Right lobe of liver (tissue), 6 donors: ENCODE results near the gene CACNB1. TPM values are rescaled to one million over a fixed set of nuclear protein-coding genes. Genes with fewer than 3 reads are reported as not detected.

ENCODE experiments used
- ATAC-seq, 4 donors: fragments of 200-7000 bp; cut with Tn5 transposase; one replicate each; pipeline ENCODE4 v1.9.1; 2020; ENCODE audit warnings: mild to moderate bottlenecking in 4 of 4, moderate library complexity in 4 of 4
- DNase-seq, 3 donors: peaks; one replicate each; pipeline ENCODE4 v3.0.0-alpha.2; 2020
- H3K27ac ChIP-seq, 3 donors: fragments of 200-600 bp; one replicate each; pipeline ENCODE4 v1.8.0; 2022
- H3K27me3 ChIP-seq, 2 donors: fragments of 200-600 bp; one replicate each; pipeline ENCODE4 v1.8.0; 2022
- H3K36me3 ChIP-seq, 4 donors: fragments of 200-600 bp; sonication (generic) in 1 of 4; one replicate each; pipeline versions ENCODE4 v1.5.1 to v1.8.0; 2017 to 2022; ENCODE audit warnings: control low read depth in 1 of 4
- H3K4me1 ChIP-seq, 4 donors: fragments of 200-600 bp; sonication (generic) in 1 of 4; one replicate each; pipeline versions ENCODE4 v1.5.1 to v1.8.0; 2017 to 2022; ENCODE audit warnings: control low read depth in 1 of 4
- H3K4me3 ChIP-seq, 3 donors: fragments of 200-600 bp; one replicate each; pipeline ENCODE4 v1.8.0; 2022
- H3K9me3 ChIP-seq, 4 donors: fragments of 200-600 bp; sonication (generic) in 1 of 4; one replicate each; pipeline versions ENCODE4 v1.5.1 to v1.8.0; 2017 to 2022; ENCODE audit warnings: control low read depth in 1 of 4
- POLR2A ChIP-seq: fragments of 450-650 bp; IDR thresholded peaks from one replicate; pipeline ENCODE4 v1.6.1; 2017; ENCODE audit warnings: antibody characterized with exemption, mild to moderate bottlenecking
- WGBS: methylation state at CpG from one replicate; pipeline ENCODE4 v1.1.6; 2018; ENCODE audit warnings: low coverage, low lambda C conversion rate; ENCODE audit not compliant: insufficient coverage; ENCODE audit errors: missing lambda C conversion rate; 5-methylcytosine and 5-hydroxymethylcytosine counted together
- intact Hi-C, 2 donors: fragments of 100-400 bp; cut with DNase I; formaldehyde crosslinking; loops; one replicate each; pipeline versions ENCODE4 v1.11.2 to v1.14.1; 2022
- total RNA-seq, 6 experiments: library from RNA; depleted of rRNA in 2 of 6; stranded (reverse); fragments of >200 nt in 2 of 6; fragmentation: NEBNext Ultra II Directional in 3 of 6; extraction: Animal tissue kit (Norgen Biotek cat#: 25700) in 3 of 6; gene quantifications; one replicate each; pipeline versions ENCODE4 v1.1.0 to v1.2.4, GENCODE V29; 2016 to 2023
- TF ChIP-seq, protein P1 (sequence below), 4 donors: fragments of 200-600 bp in 3 of 4; fragments of 450-650 bp in 1 of 4; IDR thresholded peaks; one replicate each; pipeline versions ENCODE4 v1.5.1 to v1.8.0; 2016 to 2022; ENCODE audit warnings: antibody characterized with exemption in 4 of 4, mild to moderate bottlenecking in 2 of 4
- donor health status: DM: no; HTN: yes; CAD: no.
- donor health status: DM: no; HTN: no; CAD: no.
- donor health status: DM: no; HTN: no; CAD: no.
- donor health status: DM: no; HTN: yes; CAD: no.
- donor health status: DM: no; HTN: yes; CAD: no.

Gene CACNB1
- total RNA-seq, 6 experiments from 2014 or later: 0.18 to 1.3 (median 0.27) TPM; not detected in 1

DNA sequence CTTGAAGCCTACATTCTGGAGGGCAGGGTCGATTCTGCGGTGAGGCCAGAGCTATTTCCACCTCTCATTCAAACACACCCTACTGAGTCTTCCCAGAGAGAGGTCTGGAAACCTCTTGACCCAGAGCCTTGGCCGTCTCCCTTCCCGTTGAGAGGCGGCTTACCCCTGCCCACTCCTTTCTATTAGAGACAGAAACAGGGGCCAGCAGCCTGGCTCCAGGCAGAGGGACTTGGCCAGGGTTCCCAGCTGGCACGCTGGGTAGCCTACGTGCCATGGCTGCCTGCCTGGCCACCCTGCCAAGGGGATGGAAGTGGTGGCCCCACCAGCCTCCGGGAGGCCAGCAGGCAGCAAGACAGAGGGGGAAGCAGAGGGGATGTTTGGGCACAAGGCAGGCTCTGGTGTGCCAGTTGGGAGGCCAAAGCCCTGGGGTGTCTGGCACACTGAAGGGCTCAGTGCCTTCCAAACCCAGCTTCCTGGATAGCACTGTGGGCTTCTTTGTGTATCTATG is 22.2 kb upstream of the CACNB1 start:
- intact Hi-C loops: no loop called here
- ATAC-seq: no peak
- TF ChIP-seq POLR2A: no peak
- TF ChIP-seq, protein P1, sequence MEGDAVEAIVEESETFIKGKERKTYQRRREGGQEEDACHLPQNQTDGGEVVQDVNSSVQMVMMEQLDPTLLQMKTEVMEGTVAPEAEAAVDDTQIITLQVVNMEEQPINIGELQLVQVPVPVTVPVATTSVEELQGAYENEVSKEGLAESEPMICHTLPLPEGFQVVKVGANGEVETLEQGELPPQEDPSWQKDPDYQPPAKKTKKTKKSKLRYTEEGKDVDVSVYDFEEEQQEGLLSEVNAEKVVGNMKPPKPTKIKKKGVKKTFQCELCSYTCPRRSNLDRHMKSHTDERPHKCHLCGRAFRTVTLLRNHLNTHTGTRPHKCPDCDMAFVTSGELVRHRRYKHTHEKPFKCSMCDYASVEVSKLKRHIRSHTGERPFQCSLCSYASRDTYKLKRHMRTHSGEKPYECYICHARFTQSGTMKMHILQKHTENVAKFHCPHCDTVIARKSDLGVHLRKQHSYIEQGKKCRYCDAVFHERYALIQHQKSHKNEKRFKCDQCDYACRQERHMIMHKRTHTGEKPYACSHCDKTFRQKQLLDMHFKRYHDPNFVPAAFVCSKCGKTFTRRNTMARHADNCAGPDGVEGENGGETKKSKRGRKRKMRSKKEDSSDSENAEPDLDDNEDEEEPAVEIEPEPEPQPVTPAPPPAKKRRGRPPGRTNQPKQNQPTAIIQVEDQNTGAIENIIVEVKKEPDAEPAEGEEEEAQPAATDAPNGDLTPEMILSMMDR (IDR thresholded peaks at IDR 0.05): no peak
- Histone ChIP-seq H3K36me3 (no peaks in the 10 kb centered on the region), H3K27ac (no peak overlapping the region), H3K4me3 (no peak overlapping the region), H3K9me3 (no peaks in the 10 kb centered on the region), H3K27me3 (peaks cover 0 to 7% of the 10 kb centered on the region in 2 donors), H3K4me1 (no peaks in the 10 kb centered on the region)
- no peak for DNase-seq
- WGBS: 53% methylated on average over 4 of the region's 8 CpGs

DNA sequence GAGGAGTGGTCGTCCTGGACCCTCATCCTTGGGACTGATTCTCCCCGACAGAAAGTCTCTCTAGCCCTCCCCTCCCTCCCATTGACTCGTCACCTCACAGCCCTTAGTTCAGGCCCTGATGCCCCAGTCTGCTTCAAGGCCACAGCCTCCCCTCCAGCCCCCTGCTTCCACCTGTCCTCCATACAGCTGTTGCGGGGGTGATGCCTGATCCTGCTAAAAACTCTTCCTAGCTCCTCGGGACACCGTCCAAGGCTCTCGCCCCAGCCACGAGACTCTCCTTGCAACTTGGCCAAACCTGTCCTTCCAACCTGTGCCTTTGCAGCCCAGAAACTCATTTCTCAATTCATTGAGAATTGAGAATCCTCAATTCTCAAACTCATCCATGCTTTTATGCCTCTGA is 21.4 kb upstream of the CACNB1 start:
- no peak for TF ChIP-seq POLR2A
- Histone ChIP-seq H3K36me3 (no peaks in the 10 kb centered on the region), H3K9me3 (no peaks in the 10 kb centered on the region), H3K27me3 (peaks cover 0 to 7% of the 10 kb centered on the region in 2 donors), H3K27ac (no peak overlapping the region), H3K4me3 (no peak overlapping the region), H3K4me1 (no peaks in the 10 kb centered on the region)
- 50% methylated on average over 3 of the region's 8 CpGs for WGBS
- DNase-seq (no peak), ATAC-seq (no peak)
- intact Hi-C loops: no loop called here

DNA sequence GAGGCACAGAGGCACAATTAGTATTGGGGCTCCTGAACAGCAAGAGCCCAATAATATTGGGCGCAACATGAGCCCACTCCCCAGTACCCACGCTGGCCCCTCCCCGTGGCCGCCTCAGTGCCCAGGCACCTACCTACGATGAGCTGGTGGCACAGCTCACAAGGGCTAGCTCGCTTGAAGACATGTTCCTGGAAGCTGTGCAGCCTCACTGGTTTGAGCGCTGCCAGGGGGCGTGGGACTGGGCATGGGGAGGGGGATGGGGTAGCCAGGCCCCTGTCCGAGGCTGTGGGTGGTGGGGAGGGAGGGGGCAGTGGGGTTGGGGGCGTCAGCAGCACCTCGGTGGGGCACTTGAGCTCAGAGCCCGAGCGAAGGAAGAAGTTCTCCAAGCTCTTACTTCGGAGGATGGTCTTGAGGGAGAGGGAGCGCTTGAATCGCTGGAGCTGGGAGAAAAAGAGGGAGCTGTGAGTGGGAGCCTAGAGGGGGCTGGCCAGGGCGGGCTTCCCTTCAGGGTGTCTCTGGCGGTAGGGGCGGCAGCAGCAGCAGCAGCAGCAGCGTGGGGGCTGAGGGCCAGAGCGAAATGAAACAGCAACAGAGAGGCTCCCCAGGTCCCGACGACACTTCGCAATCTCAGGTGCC is 20.4 kb upstream of the CACNB1 start:
- no peaks in the 10 kb centered on the region for H3K36me3 ChIP-seq
- intact Hi-C loops: no loop called here
- DNase-seq (no peak), ATAC-seq (peak in 1 of 4 donors; percentile 29)
- H3K27ac ChIP-seq: no peak overlapping the region
- 10% methylated on average over 7 of the region's 24 CpGs for WGBS
- H3K4me1 ChIP-seq: no peaks in the 10 kb centered on the region
- no peak overlapping the region for H3K4me3 ChIP-seq
- no peaks in the 10 kb centered on the region for H3K9me3 ChIP-seq
- peaks cover 0 to 7% of the 10 kb centered on the region in 2 donors for H3K27me3 ChIP-seq
- no peak for TF ChIP-seq POLR2A
- TF ChIP-seq, protein P1 (IDR thresholded peaks at IDR 0.05): no peak

DNA sequence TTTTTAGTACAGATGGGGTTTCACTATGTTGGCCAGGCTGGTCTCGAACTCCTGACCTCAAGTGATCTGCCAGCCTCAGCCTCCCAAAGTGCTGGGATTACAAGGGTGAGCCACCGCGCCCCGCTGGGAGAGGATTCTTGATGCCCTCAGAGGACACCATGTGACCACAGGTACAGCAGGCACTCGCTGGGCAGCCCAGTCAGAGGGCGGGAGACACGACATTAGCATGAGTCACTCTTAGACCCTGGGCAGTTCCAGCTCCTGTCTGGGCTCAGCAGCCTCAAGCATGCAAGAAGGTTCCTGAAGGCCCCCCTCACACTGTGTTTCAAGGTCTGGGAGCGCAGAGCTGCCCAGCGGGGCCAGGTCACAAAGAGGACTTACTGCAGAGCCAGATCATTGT is 16.4 kb upstream of the CACNB1 start:
- TF ChIP-seq POLR2A: no peak
- TF ChIP-seq, protein P1 (IDR thresholded peaks at IDR 0.05): no peak
- Histone ChIP-seq H3K9me3 (no peaks in the 10 kb centered on the region), H3K36me3 (no peaks in the 10 kb centered on the region), H3K27ac (no peak overlapping the region), H3K4me1 (peaks cover 0 to 6% (median 0%) of the 10 kb centered on the region in 4 donors), H3K4me3 (no peak overlapping the region), H3K27me3 (peaks cover 0 to 7% of the 10 kb centered on the region in 2 donors)
- 100% methylated on average over 1 of the region's 9 CpGs for WGBS
- intact Hi-C loops: no loop called here
- no peak for DNase-seq
- ATAC-seq: peak in 1 of 4 donors; percentile 40

DNA sequence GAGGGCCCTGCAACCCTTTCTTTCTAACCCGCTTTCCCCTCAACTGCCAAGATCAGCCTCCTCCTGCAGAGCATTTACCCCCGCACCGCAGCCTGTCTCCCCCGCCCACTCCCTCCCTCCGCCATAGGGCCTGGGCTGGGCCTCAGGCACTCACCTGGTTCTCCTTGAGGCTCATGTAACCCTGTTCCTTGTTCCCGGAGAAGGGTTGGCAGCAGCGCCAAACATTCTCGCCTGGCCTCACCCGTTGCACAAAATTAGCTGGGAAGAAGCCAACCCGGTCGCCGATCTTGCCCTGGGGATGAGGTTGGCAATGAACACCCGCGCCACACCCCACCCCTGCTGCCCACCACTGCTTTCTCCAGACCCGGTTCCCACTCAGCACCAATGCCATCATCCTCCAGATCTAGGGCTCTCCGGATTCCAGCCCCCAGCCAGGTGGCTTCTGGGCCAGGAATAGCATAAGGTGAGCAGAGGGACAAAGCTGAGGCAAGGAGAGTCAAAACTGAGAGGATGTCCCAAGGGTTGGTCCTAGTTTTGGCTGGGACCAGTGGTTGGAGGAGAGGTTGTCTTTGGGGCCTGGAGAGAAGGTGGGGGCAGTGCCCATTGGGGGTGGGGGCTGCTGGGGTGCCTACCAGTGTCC is 15.5 kb upstream of the CACNB1 start:
- peaks cover 0 to 7% of the 10 kb centered on the region in 2 donors for H3K27me3 ChIP-seq
- DNase-seq (no peak), ATAC-seq (peak in 2 of 4 donors; percentile 14 to 25)
- 69% methylated on average over 9 of the region's 16 CpGs for WGBS
- peaks cover 0 to 6% (median 0%) of the 10 kb centered on the region in 4 donors for H3K4me1 ChIP-seq
- TF ChIP-seq POLR2A: no peak
- TF ChIP-seq, protein P1 (IDR thresholded peaks at IDR 0.05): no peak
- intact Hi-C loops: no loop called here
- H3K9me3 ChIP-seq: no peaks in the 10 kb centered on the region
- H3K27ac ChIP-seq: no peak overlapping the region
- H3K36me3 ChIP-seq: no peaks in the 10 kb centered on the region
- no peak overlapping the region for H3K4me3 ChIP-seq
